Naive thymus-derived CD4-positive, alpha-beta T cell (primary cell): ENCODE data around the gene TP73. TPM values are rescaled to one million over a fixed set of nuclear protein-coding genes. Genes with fewer than 3 reads are reported as not detected.

Experiments
- ATAC-seq: fragments of 150-1000 bp; cut with Tn5 transposase; 2 replicates; pipeline ENCODE4 v1.10.0; 2021; ENCODE audit warnings: mild to moderate bottlenecking, moderate library complexity
- CTCF ChIA-PET: fragments of 350-600 bp; sonication (Branson Sonifier 250); formaldehyde crosslinking; loops from one replicate; lab custom pipeline; 2021; ENCODE audit warnings: antibody characterized with exemption; lab: Charles Lee
- POLR2A ChIA-PET: fragments of 350-600 bp; sonication (Branson Sonifier 250); formaldehyde crosslinking; loops from one replicate; lab custom pipeline; 2021; ENCODE audit warnings: antibody characterized with exemption, inconsistent platforms; lab: Charles Lee
- DNase-seq, 9 donors: peaks; one replicate each; pipeline versions ENCODE4 v3.0.0 to v3.0.0-alpha.2; 2020 to 2022; ENCODE audit warnings: mixed read lengths in 1 of 9
- H3K27ac ChIP-seq: one replicate; pipeline ENCODE4 v1.7.0; 2013; ENCODE audit warnings: mild to moderate bottlenecking, low read depth, low read length, moderate library complexity
- H3K27me3 ChIP-seq, 2 donors: one replicate each; pipeline ENCODE4 v1.7.0; 2013; ENCODE audit warnings: low read length in 2 of 2, mild to moderate bottlenecking in 2 of 2, moderate library complexity in 2 of 2; ENCODE audit not compliant: control insufficient read depth in 2 of 2, insufficient read depth in 2 of 2
- H3K36me3 ChIP-seq, 3 experiments: 1 replicate in 2 of 3; 2 replicates in 1 of 3; pipeline ENCODE4 v1.7.0; 2013; ENCODE audit warnings: low read length in 3 of 3, mild to moderate bottlenecking in 3 of 3, moderate library complexity in 1 of 3; ENCODE audit not compliant: insufficient read depth in 3 of 3, control insufficient read depth in 2 of 3
- H3K4me1 ChIP-seq, 2 donors: one replicate each; pipeline ENCODE4 v1.7.0; 2013; ENCODE audit warnings: low read length in 2 of 2, mild to moderate bottlenecking in 2 of 2, moderate library complexity in 1 of 2; ENCODE audit not compliant: control insufficient read depth in 2 of 2, insufficient read depth in 2 of 2
- H3K4me3 ChIP-seq: 2 replicates; pipeline ENCODE4 v1.7.0; 2013; ENCODE audit warnings: mild to moderate bottlenecking, low read length
- H3K9me3 ChIP-seq, 3 experiments: 1 replicate in 2 of 3; 2 replicates in 1 of 3; pipeline ENCODE4 v1.7.0; 2013; ENCODE audit warnings: low read length in 3 of 3; ENCODE audit not compliant: control insufficient read depth in 2 of 3
- H3K27ac Mint-ChIP-seq, 9 donors: one replicate each; pipeline ENCODE4 v1.8.0; 2020 to 2022; ENCODE audit warnings: mixed read lengths in 9 of 9, mild to moderate bottlenecking in 8 of 9, moderate library complexity in 5 of 9, inconsistent platforms in 2 of 9
- H3K27me3 Mint-ChIP-seq, 5 donors: one replicate each; pipeline ENCODE4 v1.8.0; 2021 to 2022; ENCODE audit warnings: mixed read lengths in 5 of 5, mild to moderate bottlenecking in 1 of 5
- H3K36me3 Mint-ChIP-seq, 5 donors: one replicate each; pipeline ENCODE4 v1.8.0; 2020 to 2022; ENCODE audit warnings: mixed read lengths in 5 of 5, mild to moderate bottlenecking in 3 of 5, inconsistent platforms in 1 of 5
- H3K4me1 Mint-ChIP-seq, 7 donors: one replicate each; pipeline ENCODE4 v1.8.0; 2020 to 2022; ENCODE audit warnings: mixed read lengths in 7 of 7, mild to moderate bottlenecking in 3 of 7, inconsistent platforms in 1 of 7
- H3K4me3 Mint-ChIP-seq, 10 donors: one replicate each; pipeline ENCODE4 v1.8.0; 2020 to 2022; ENCODE audit warnings: mild to moderate bottlenecking in 10 of 10, mixed read lengths in 10 of 10, moderate library complexity in 6 of 10, inconsistent platforms in 2 of 10
- H3K9me3 Mint-ChIP-seq, 11 donors: one replicate each; pipeline ENCODE4 v1.8.0; 2020 to 2022; ENCODE audit warnings: mixed read lengths in 11 of 11, mild to moderate bottlenecking in 4 of 11, inconsistent platforms in 1 of 11, moderate library complexity in 1 of 11
- intact Hi-C, 2 donors: fragments of 100-400 bp; cut with micrococcal nuclease; formaldehyde crosslinking; loops; one replicate each; pipeline ENCODE4 v1.15.1; 2023
- polyA plus RNA-seq, 2 donors: library from polyadenylated mRNA; unstranded; fragments of 300-500 nt; fragmentation: Illumina TruSeq; gene quantifications; one replicate each; pipeline ENCODE4 v1.2.3, GENCODE V29; 2021
- total RNA-seq, 6 experiments: library from RNA in 5 of 6; stranded (reverse) in 5 of 6; gene quantifications; 1 replicate in 5 of 6; 2 replicates in 1 of 6; pipeline ENCODE4 v1.2.3 and lab custom pipeline; 2021 to 2026

Gene TP73
- total and polyA plus RNA-seq, 7 experiments from 2014 or later = 0.03 to 2.4 (median 0.15) TPM; not detected in 2

DNA sequence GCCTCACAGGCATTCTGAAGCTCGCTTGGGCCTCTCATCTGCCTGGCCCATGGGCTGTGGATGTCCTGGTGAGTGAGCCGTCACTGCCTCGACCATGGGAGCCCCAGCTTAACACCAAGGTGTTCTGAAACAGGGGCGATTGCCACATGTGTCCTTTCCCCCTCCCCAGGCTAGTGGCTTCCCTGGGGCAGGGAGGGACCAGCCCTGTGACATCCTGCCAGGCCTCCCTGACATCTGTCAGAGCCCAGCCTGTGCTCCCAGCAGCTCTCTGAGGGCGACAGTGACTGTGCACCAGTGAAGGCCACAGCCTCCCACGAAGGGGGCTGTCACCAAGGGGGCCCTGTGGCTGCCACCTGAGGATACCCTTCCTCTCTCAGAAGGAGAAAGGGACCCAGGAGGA is 64.0 kb downstream of the TP73 start:
- no peak overlapping the region for H3K4me3 ChIP-seq
- DNase-seq = no peak
- ChIA-PET CTCF (interaction anchor here (1.0 kb wide), 1 partner anchor 8 kb away, joined by 5 read pairs; no protein-coding TSS in a partner anchor), POLR2A (interaction anchor here (0.6 kb wide), 1 partner anchor 269 kb away, joined by 3 read pairs; no protein-coding TSS in a partner anchor)
- H3K36me3 Mint-ChIP-seq = no peaks in the 10 kb centered on the region
- H3K27ac ChIP-seq = no peak overlapping the region
- ATAC-seq = no peak
- H3K4me1 ChIP-seq = peaks cover 0 to 7% of the 10 kb centered on the region in 2 donors
- H3K27me3 Mint-ChIP-seq = peaks cover 0 to 7% (median 5%) of the 10 kb centered on the region in 5 donors
- peaks cover 0 to 12% (median 0%) of the 10 kb centered on the region in 7 donors for H3K4me1 Mint-ChIP-seq
- H3K4me3 Mint-ChIP-seq = no peak overlapping the region
- H3K36me3 ChIP-seq = no peaks in the 10 kb centered on the region
- no peaks in the 10 kb centered on the region for H3K9me3 Mint-ChIP-seq
- H3K9me3 ChIP-seq = no peaks in the 10 kb centered on the region
- H3K27me3 ChIP-seq = no peaks in the 10 kb centered on the region
- intact Hi-C loops = no loop called here
- H3K27ac Mint-ChIP-seq = no peak overlapping the region

DNA sequence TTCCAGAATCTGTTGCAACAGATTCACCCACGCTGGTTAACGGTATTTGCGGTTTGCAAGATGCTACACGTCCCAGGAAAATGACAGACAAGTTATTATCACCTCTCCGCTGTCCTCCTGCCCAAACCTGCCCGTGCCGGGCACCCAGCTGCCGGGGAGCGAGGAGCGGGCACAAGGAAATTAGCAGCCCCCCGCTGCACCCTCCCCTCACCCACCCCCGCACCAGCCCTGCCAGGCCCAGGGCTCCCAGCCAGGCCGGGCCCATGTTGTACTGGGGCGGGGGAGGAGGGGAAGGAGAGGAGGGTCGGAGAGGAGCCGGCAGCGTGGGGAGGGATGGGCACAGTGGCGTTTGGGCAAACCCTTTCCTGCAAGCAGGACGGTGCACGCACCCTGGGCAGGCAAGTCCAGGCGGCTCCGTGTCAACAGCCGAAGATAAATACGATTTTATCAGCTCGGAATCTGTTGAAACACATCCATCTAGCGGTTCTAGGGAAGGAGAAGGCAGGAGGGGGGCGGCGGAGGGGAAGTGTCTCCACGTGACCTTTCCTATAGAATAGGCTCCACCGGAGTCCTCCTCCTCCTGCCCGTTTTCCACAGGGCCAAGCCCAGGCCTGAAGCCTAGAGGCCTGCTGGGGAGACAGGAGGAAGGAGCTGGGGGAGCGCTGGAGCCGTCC is 64.9 kb downstream of the TP73 start:
- intact Hi-C loops = no loop called here
- H3K4me1 ChIP-seq = peaks cover 0 to 7% of the 10 kb centered on the region in 2 donors
- Mint-ChIP-seq H3K9me3 (no peaks in the 10 kb centered on the region), H3K36me3 (no peaks in the 10 kb centered on the region), H3K27me3 (peaks cover 0 to under 1% (median 0%) of the 10 kb centered on the region in 5 donors), H3K27ac (no peak overlapping the region), H3K4me3 (no peak overlapping the region), H3K4me1 (peaks cover 0 to 12% (median 0%) of the 10 kb centered on the region in 7 donors)
- H3K36me3 ChIP-seq = no peaks in the 10 kb centered on the region
- no peak for DNase-seq
- ChIA-PET CTCF (interaction anchor here (0.6 kb wide), 1 partner anchor 39 kb away, joined by 3 read pairs; no protein-coding TSS in a partner anchor), POLR2A (no interaction called here)
- H3K9me3 ChIP-seq = no peaks in the 10 kb centered on the region
- ATAC-seq = no peak
- no peak overlapping the region for H3K27ac ChIP-seq
- no peak overlapping the region for H3K4me3 ChIP-seq
- H3K27me3 ChIP-seq = no peaks in the 10 kb centered on the region

DNA sequence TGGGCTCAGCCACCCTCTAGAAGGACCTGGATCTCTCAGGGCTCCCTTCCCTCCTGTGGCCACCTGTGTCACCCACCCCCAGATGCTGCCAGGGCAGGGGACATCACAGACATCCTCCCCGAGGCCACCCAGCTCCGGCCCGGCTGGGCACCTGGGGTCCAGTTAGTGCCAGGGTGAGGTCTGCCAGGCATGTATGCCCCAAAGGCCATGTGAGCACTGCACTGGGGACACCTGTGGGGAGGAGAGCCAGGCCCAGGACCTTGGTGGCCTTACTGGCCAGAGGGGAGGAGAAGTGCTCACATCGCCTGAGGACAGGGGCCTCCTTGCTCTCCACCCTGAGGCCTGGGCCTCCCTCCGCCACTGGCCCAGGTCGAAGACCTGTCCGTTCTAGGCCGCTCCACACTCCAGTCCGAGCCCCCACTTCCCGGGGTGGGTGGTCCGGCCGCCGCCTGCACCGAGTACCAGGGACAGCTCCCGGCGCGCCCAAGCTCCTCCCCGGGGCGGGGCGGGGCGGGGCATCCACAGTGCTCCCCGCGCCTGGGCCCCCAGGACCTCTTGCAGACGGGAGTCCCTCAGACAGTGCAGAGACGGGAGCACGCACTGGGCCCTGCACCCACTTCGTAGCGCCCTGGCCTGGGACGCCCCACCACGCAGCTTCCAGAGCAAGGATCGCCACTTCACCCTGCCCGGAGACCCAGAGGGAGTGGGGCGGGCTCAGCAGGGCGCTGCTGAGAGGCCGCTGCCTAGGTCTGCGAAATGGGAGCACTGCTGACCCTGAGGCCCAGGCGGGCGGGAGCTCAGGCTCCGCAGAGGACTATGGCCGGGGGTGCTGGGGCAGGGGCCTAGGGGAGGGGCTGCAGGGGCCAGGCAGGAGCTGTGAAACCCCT is 65.6 kb downstream of the TP73 start:
- Histone ChIP-seq H3K36me3 (no peaks in the 10 kb centered on the region), H3K4me1 (peaks cover 0 to 7% of the 10 kb centered on the region in 2 donors), H3K4me3 (no peak overlapping the region), H3K27ac (no peak overlapping the region), H3K9me3 (no peaks in the 10 kb centered on the region), H3K27me3 (no peaks in the 10 kb centered on the region)
- H3K36me3 Mint-ChIP-seq = no peaks in the 10 kb centered on the region
- peak; percentile 37 for ATAC-seq
- H3K4me1 Mint-ChIP-seq = peaks cover 0 to 12% (median 0%) of the 10 kb centered on the region in 7 donors
- intact Hi-C loops = no loop called here
- no peaks in the 10 kb centered on the region for H3K27me3 Mint-ChIP-seq
- H3K27ac Mint-ChIP-seq = no peak overlapping the region
- CTCF ChIA-PET = no interaction called here
- H3K9me3 Mint-ChIP-seq = no peaks in the 10 kb centered on the region
- DNase-seq = peak in 1 of 9 donors; percentile 55
- POLR2A ChIA-PET = no interaction called here
- no peak overlapping the region for H3K4me3 Mint-ChIP-seq

DNA sequence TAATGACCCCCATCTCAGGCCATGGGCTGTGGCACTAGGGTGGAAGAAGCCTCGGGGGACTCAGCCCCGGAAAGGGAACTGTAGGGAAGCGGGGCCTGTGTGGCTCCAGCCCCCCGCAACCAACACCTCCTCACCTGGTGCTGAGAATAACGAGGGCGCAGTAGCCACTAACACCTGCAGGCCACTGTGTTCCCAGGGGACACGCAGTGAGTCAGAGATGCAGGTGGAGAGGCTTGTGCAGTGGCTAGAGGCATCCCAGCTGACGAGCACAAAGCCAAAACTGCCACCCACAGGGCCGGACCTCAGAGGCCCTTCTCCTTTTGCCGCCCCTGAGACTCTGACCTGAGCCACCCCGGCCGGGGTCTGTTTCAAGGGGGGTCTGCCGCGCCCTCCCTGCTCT is 66.4 kb downstream of the TP73 start:
- DNase-seq (no peak), ATAC-seq (no peak)
- H3K4me1 ChIP-seq = peaks cover 0 to 7% of the 10 kb centered on the region in 2 donors
- Mint-ChIP-seq H3K27me3 (no peaks in the 10 kb centered on the region), H3K36me3 (no peaks in the 10 kb centered on the region), H3K9me3 (no peaks in the 10 kb centered on the region), H3K4me3 (no peak overlapping the region), H3K4me1 (peaks cover 0 to 12% (median 0%) of the 10 kb centered on the region in 7 donors), H3K27ac (no peak overlapping the region)
- ChIA-PET POLR2A (no interaction called here), CTCF (no interaction called here)
- intact Hi-C loops = no loop called here
- no peak overlapping the region for H3K4me3 ChIP-seq
- H3K9me3 ChIP-seq = no peaks in the 10 kb centered on the region
- H3K36me3 ChIP-seq = no peaks in the 10 kb centered on the region
- no peak overlapping the region for H3K27ac ChIP-seq
- no peaks in the 10 kb centered on the region for H3K27me3 ChIP-seq

DNA sequence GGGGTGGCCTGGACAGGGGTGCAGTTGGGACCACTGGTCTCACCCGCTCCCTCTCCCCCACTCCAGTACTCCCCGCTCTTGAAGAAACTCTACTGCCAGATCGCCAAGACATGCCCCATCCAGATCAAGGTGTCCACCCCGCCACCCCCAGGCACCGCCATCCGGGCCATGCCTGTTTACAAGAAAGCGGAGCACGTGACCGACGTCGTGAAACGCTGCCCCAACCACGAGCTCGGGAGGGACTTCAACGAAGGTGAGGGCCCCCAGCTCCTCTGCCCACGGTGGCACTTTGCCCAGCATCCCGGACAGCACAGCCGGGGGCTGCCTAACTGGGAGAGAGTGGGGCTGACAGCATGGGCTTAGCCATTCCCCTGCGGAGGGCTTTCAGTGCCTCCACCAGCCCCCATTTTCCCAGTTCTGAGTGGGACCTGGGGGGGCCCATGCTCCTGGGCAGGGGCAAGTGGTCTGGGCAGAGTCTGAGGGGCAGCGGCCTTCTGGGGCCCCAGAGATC is 69.7 kb downstream of the TP73 start:
- DNase-seq (no peak), ATAC-seq (no peak)
- Mint-ChIP-seq H3K36me3 (no peaks in the 10 kb centered on the region), H3K9me3 (no peaks in the 10 kb centered on the region), H3K27me3 (no peaks in the 10 kb centered on the region), H3K27ac (peak overlapping the region in 1 of 9 donors; percentile 90), H3K4me1 (peaks cover 0 to 12% (median 2%) of the 10 kb centered on the region in 7 donors), H3K4me3 (peak overlapping the region in 1 of 10 donors; percentile 39)
- no peaks in the 10 kb centered on the region for H3K27me3 ChIP-seq
- intact Hi-C loops = loop anchor here in 1 of 2 donors (5.0 kb wide), 3 partner anchors 70 to 230 kb away; partner anchors contain the start of genes TP73 and WRAP73
- H3K27ac ChIP-seq = no peak overlapping the region
- ChIA-PET CTCF (interaction anchor here (3.0 kb wide), 1 partner anchor 269 kb away, joined by 11 read pairs; no protein-coding TSS in a partner anchor), POLR2A (no interaction called here)
- H3K4me3 ChIP-seq = no peak overlapping the region
- no peaks in the 10 kb centered on the region for H3K36me3 ChIP-seq
- H3K4me1 ChIP-seq = peaks cover 0 to 7% of the 10 kb centered on the region in 2 donors
- H3K9me3 ChIP-seq = no peaks in the 10 kb centered on the region

DNA sequence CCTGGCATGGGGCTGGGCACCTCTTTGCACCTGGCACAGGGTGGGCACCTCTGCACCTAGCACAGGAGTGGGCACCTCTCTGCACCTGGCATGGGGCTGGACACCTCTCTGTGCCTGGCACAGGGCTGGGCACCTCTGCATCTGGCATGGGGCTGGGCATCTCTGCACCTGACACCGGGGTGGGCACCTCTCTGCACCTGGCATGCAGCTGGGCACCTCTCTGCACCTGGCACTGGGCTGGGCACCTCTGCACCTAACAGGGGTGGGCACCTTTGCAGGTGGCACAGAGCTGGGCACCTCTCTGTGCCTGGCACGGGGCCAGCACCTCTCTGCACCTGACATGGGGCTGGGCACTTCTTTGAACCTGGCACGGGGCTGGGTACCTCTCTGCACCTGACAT is 70.5 kb downstream of the TP73 start:
- peaks cover 0 to 12% (median 2%) of the 10 kb centered on the region in 7 donors for H3K4me1 Mint-ChIP-seq
- H3K4me3 Mint-ChIP-seq = no peak overlapping the region
- no peak for DNase-seq
- no peaks in the 10 kb centered on the region for H3K9me3 Mint-ChIP-seq
- H3K36me3 Mint-ChIP-seq = no peaks in the 10 kb centered on the region
- H3K27ac Mint-ChIP-seq = no peak overlapping the region
- intact Hi-C loops = loop anchor here in 1 of 2 donors (5.0 kb wide), 3 partner anchors 71 to 231 kb away; partner anchors contain the start of genes TP73 and WRAP73
- POLR2A ChIA-PET = no interaction called here
- CTCF ChIA-PET = interaction anchor here (3.0 kb wide), 1 partner anchor 270 kb away, joined by 11 read pairs; no protein-coding TSS in a partner anchor
- Histone ChIP-seq H3K36me3 (no peaks in the 10 kb centered on the region), H3K27ac (no peak overlapping the region), H3K9me3 (no peaks in the 10 kb centered on the region), H3K4me3 (no peak overlapping the region), H3K27me3 (no peaks in the 10 kb centered on the region), H3K4me1 (peaks cover 0 to 7% of the 10 kb centered on the region in 2 donors)
- H3K27me3 Mint-ChIP-seq = no peaks in the 10 kb centered on the region
- no peak for ATAC-seq
